Measurements from ENCODE around the gene MTMR10. TPM values are rescaled to one million over a fixed set of nuclear protein-coding genes. Genes with fewer than 3 reads are reported as not detected.
A peak's percentile ranks its signal among the peaks of the same experiment; 100 is the strongest.

MTMR10 gene
- total RNA-seq, 1 donor from 2014 or later: 28.8 TPM

GRCh38 chr15:30953183-30953582 is 38.2 kb downstream of the MTMR10 start:
- Histone ChIP-seq H3K27ac (replicated peaks) (peak overlapping the region; percentile 68), H3K4me1 (peaks cover 29% of the 10 kb centered on the region), H3K9me3 (replicated peaks) (peaks cover 6% of the 10 kb centered on the region), H3K36me3 (peaks cover 88% of the 10 kb centered on the region), H3K27me3 (ENCODE audit: low read depth) (no peaks in the 10 kb centered on the region), H3K4me3 (no peak overlapping the region)
- TF ChIP-seq CTCF (IDR thresholded peaks at IDR 0.05; ENCODE audit: borderline replicate concordance): no peak
- no peak for DNase-seq
- intact Hi-C loops (cut with micrococcal nuclease): no loop called here

- Histone ChIP-seq H3K27me3 (ENCODE audit: low read depth) (no peaks in the 10 kb centered on the region), H3K4me1 (no peaks in the 10 kb centered on the region), H3K36me3 (peaks cover 99% of the 10 kb centered on the region), H3K27ac (replicated peaks) (no peak overlapping the region), H3K4me3 (no peak overlapping the region), H3K9me3 (replicated peaks) (no peaks in the 10 kb centered on the region)
- no peak for DNase-seq
- TF ChIP-seq CTCF (IDR thresholded peaks at IDR 0.05; ENCODE audit: borderline replicate concordance): no peak
- intact Hi-C loops (cut with micrococcal nuclease): no loop called here
Observed at GRCh38 chr15:30943654-30944335, 47.6 kb downstream of the MTMR10 start.

- no peak overlapping the region for H3K27ac ChIP-seq (replicated peaks)
- H3K9me3 ChIP-seq (replicated peaks): no peaks in the 10 kb centered on the region
- H3K36me3 ChIP-seq: peaks cover 99% of the 10 kb centered on the region
- no peak for TF ChIP-seq CTCF (IDR thresholded peaks at IDR 0.05; ENCODE audit: borderline replicate concordance)
- DNase-seq: no peak
- no peaks in the 10 kb centered on the region for H3K4me1 ChIP-seq
- H3K4me3 ChIP-seq: no peak overlapping the region
- H3K27me3 ChIP-seq (ENCODE audit: low read depth): no peaks in the 10 kb centered on the region
- intact Hi-C loops (cut with micrococcal nuclease): no loop called here
Observed at GRCh38 chr15:30941520-30941919, 49.9 kb downstream of the MTMR10 start.

- intact Hi-C loops (cut with micrococcal nuclease): no loop called here
- TF ChIP-seq CTCF (IDR thresholded peaks at IDR 0.05; ENCODE audit: borderline replicate concordance): no peak
Observed at GRCh38 chr15:30940359-30940758, 51.1 kb downstream of the MTMR10 start.

GRCh38 chr15:30939161-30939560 is 52.3 kb downstream of the MTMR10 start:
- no peak for TF ChIP-seq CTCF (IDR thresholded peaks at IDR 0.05; ENCODE audit: borderline replicate concordance)
- no peak overlapping the region for H3K4me3 ChIP-seq
- peaks cover 93% of the 10 kb centered on the region for H3K36me3 ChIP-seq
- DNase-seq: no peak
- no peaks in the 10 kb centered on the region for H3K27me3 ChIP-seq (ENCODE audit: low read depth)
- no peaks in the 10 kb centered on the region for H3K4me1 ChIP-seq
- intact Hi-C loops (cut with micrococcal nuclease): no loop called here
- H3K9me3 ChIP-seq (replicated peaks): no peaks in the 10 kb centered on the region
- no peak overlapping the region for H3K27ac ChIP-seq (replicated peaks)

More at GRCh38 chr15:30940359-30940758, 51.1 kb downstream of the MTMR10 start:
- Histone ChIP-seq H3K4me1 (no peaks in the 10 kb centered on the region), H3K4me3 (no peak overlapping the region), H3K27ac (replicated peaks) (no peak overlapping the region), H3K27me3 (ENCODE audit: low read depth) (no peaks in the 10 kb centered on the region), H3K9me3 (replicated peaks) (no peaks in the 10 kb centered on the region), H3K36me3 (peaks cover 95% of the 10 kb centered on the region)
- DNase-seq: no peak

Measured in left ventricle myocardium inferior (tissue), 1 donor.